Hematopoietic multipotent progenitor cell treated with erythropoietin and hydrocortisone succinate and interleukin-3 and kit ligand, for 4 days (in vitro differentiated cells): ENCODE data around the gene CDK5R1.
"Not testable (repeated sequence)": the region's sequence is repeated elsewhere in the genome, so short reads cannot be mapped to it uniquely, and the experiment has no call there.

ENCODE experiments used
- DNase-seq: peaks from one replicate; pipeline ENCODE4 v3.0.0-alpha.2; 2015

The CDK5R1 gene

GRCh38 chr17:32486701-32487472 lies at the start of gene CDK5R1:
Gene CDK5R1, plus strand, starts transcription at chr17:32486993. Its CDS starts 628 bp downstream, at chr17:32487621.
- DNase-seq = peak; percentile 87

DNA sequence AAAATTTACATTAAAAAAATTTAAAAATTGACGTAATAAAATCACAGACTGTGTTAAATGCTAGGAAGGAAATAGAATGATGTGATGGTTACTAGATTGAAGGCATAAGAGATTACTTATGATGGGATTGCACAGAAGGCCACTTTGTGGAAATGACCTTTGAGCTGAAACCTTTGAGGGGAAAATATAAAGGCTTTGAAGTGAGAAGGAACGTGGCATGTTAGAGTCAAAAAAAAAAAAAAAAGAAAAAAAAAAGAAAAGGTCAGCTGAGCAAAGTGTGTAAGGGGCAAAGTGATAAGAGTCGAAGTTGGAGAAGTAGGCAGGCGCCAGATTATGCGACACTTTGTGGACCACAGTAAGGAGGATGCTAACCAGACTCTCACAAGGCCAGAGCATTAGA lies 46.1 kb upstream of the CDK5R1 start:
- DNase-seq = peak; percentile 49

GRCh38 chr17:32441886-32442285 lies 44.9 kb upstream of the CDK5R1 start:
- no peak for DNase-seq

GRCh38 chr17:32443827-32444300 lies 42.9 kb upstream of the CDK5R1 start:
- DNase-seq = no peak

- DNase-seq = peak; percentile 99
Measured at GRCh38 chr17:32444301-32445073, 42.3 kb upstream of the CDK5R1 start, which contains the start of gene PSMD11. Gene PSMD11, plus strand, starts transcription at chr17:32444510. Its CDS starts 14 bp downstream, at chr17:32444524.

- peak; percentile 52 for DNase-seq
Measured at GRCh38 chr17:32445074-32445415, 41.7 kb upstream of the CDK5R1 start.

- peak; percentile 12 for DNase-seq
Measured at GRCh38 chr17:32445497-32445896, 41.3 kb upstream of the CDK5R1 start.

GRCh38 chr17:32445971-32446370 lies 40.8 kb upstream of the CDK5R1 start:
- DNase-seq = peak; percentile 46

- DNase-seq = no peak
Measured at GRCh38 chr17:32446949-32447348, 39.8 kb upstream of the CDK5R1 start.

DNA sequence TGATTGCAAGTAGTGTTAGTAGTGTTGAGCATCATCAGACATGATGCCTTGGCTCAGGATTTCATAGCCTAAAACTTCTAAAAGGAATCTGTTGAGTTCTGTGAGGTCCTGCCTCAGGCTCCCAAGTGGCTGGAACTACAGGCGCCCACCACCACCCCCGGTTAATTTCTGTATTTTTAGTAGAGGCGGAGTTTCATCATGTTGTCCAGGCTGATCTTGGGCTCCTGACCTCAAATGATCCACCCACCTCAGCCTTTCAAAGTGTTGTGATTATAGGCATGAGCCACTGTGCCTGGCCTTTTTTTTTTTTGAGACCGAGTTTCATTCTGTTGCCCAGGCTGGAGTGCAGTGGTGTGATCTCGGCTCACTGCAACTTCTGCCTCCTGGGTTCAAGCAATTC lies 36.8 kb upstream of the CDK5R1 start:
- no peak for DNase-seq

GRCh38 chr17:32450379-32450778 lies 36.4 kb upstream of the CDK5R1 start:
- not testable (repeated sequence) for DNase-seq

- DNase-seq = no peak
Measured at GRCh38 chr17:32451879-32452278, 34.9 kb upstream of the CDK5R1 start.

GRCh38 chr17:32452281-32452680 lies 34.5 kb upstream of the CDK5R1 start:
- no peak for DNase-seq

- no peak for DNase-seq
Measured at GRCh38 chr17:32453370-32453769, 33.4 kb upstream of the CDK5R1 start.

DNA sequence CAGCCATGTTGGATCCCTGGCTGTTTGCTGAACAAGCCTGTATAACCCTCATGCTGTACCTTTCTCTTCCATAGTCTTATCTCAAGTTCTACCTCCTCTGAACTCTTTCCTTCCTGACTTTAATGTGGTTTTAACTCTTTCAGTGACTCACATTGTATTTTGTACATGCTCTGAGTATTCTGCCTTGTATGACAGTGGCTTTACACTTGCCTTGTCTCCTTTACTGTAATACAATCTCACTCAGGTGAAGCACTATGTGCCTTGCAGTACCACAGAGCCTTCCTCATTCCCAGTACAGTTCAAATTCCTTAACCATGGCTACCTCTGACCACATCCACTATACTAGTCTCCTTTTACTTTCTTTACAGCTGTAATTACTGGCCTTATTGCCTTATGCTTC lies 28.4 kb upstream of the CDK5R1 start:
- DNase-seq = no peak

DNA sequence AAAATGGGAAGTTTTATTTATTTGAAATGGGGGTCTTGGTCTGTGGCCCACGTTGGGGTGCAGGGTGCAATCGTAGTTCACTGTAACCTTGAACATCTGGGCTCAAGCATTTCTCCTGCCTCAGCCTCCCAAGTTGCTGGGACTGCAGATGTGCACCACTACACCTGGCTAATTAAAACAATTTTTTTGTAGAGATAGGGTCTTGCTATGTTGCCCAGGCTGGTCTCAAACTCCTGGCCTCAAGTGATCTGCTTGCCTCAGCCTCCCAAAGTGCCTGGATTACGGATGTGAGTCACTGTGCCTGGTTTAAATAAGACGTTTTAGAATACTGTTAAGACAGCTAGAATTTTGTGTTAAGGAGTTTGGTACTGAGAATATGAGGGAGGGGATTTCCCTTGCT lies 26.7 kb upstream of the CDK5R1 start:
- DNase-seq = no peak

DNA sequence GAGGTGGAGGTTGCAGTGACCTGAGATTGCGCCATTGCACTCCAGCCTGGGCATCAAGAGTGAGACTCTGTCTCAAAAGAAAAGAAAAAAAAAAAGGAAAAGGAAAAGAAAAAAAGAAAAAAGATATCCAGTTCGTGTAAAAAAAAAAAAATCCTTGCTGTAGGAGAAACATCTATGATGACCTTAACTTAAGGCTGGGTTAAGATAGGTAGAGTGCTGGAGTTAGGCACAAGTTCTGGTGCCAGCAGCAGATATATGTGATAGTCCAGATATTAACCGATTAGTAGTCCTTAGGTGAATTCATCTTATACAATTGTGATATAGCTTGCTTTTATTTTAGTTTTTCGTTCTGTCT lies 25.3 kb upstream of the CDK5R1 start:
- DNase-seq = no peak

DNA sequence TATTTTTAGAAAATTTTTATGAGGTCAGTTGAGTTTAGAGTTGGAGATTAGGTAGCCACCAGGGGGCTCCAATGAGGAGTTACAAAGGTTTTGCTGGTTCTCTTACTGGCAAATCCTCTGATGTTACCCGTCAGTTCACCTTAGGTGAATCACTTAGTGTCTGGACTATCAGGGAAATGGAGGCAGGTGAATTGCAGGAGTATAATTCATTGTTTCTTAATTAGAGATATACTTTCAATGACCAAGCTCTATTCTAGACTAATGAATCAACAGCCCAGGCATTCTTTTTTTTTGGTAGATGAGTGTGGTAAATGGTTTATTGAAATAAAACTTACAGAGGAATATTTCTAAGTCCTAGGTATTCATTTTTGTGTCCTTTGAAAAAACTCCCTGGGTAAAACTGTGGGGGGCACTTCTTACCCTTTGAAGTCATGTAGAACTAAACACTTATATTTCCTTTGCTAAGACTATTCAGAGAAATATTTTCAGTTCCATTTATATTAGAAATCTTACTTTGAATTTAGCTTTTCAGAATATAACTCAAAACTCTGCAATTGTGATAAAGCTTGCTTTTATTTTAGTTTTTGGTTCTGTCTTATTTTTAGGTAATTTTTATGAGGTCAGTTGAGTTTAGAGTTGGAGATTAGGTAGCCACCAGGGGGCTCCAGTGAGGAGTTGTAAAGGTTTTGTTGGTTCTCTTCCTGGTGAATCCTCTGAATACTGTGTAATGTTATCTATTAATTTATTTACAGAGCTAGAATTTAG lies 24.8 kb upstream of the CDK5R1 start:
- DNase-seq = peak; percentile 85

DNA sequence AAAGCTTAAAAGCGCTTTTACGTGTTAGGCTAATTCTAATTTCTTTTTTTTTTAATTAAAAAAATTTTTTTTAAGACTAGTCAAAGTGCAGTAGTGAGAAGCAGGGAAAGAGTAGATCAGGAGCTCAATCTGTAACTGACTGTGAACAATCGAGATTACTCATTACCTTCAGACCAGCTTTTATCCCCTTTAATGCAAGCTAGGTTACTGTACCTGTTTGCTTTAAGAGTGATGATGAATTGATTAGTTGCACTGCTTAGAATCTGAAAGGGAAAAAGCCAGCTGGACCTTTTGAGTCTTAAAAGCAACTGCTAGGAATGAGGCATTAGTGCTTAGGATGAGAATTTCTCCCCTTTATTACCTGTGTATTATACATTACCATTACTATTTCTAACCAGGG lies 23.5 kb upstream of the CDK5R1 start:
- no peak for DNase-seq

DNA sequence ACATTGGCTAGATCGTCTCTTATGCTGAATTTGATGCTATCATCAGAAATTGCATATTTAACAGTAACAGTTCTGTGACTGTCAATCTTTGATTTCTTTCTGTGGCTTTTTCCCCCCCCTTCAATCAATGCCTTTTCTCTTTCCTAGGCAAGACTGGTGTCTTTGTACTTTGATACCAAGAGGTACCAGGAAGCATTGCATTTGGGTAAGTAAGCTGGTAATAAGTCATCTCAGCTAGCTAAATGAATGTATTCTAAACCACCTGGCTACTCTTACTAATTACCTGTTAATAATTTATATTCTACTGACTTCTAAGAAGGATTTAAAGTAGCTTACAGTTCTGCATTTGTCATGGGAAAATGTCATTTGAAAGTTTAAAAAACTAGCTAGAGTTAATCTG lies 22.4 kb upstream of the CDK5R1 start:
- no peak for DNase-seq

DNA sequence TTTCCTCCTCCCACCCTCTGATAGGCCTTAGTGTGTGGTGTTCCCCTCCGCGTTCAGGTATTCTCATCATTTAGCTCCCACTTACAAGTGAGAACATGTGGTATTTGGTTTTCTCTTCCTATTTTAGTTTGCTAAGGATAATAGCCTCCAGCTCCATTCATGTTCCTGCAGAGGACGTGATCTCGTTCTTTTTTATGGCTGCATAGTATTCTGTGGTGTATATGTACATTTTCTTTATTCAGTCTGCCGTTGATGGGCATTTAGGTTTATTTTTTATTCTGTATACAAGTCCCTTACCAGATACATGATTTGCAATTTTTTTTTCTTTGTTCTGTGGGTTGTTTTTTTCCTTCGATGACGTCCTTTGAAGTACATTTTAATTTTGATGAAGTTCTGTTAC lies 18.8 kb upstream of the CDK5R1 start:
- DNase-seq = no peak

DNA sequence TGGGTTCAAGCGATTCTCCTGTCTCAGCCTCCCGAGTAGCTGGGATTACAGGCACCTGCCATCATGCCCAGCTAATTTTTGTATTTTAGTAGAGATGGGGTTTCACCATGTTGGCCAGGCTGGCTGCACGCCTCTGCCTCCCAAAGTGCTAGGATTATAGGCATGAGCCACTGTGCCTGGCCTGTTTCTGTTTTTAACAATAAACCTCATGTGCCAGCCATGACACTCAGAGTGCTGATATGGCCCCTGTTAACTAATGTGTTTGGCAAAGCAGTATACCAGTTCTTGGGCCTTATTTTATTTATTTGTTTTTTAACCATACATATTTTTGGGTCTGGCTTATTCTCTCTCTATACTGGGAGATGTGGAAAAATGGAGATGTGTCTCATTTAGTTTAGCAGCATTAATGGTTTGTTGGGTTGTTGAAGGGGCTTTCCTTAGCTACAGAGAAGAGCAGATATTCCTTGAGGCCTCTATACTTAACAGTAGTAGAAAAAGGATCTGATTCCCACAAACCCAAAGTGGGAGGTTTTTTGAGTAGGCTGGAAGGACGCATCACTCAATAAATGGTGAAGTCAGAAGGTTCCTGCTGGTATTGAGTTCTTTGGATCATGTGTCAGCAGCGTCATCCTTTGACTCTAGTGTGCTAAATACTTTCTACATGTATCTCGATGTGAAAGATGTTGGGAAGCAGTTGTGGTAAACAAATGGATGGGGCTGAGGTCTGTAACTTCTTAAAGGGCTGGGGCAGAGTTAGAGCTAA lies 16.2 kb upstream of the CDK5R1 start:
- no peak for DNase-seq

DNA sequence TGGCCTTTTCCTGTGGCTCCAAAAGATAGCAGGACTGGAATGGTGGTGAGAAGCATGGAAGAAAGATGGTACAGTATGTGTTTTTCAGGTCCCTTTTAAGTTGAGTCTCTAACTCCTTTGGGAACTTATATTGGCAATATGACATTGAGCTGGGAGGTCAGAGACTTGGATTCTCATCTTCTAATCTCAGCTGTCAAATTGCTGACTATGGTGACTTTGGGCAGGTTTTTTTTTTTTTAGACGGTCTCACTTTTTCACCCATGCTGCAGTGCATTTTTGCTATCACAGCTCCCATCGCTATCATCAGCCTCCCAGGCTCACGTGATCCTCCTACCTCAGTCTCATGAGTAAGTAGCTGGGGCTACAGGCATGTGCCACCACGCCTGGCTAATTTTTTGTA lies 15.1 kb upstream of the CDK5R1 start:
- DNase-seq = no peak
